Right cardiac atrium (tissue), 5 donors: Measurements from ENCODE around the gene CEP55. TPM values are rescaled to one million over a fixed set of nuclear protein-coding genes. Genes with fewer than 3 reads are reported as not detected.
A peak's percentile ranks its signal among the peaks of the same experiment; 100 is the strongest.
"Not testable (repeated sequence)": the region's sequence is repeated elsewhere in the genome, so short reads cannot be mapped to it uniquely, and the experiment has no call there.

Experiments used
- ATAC-seq, 2 donors: fragments of 200-7000 bp; cut with Tn5 transposase; one replicate each; pipeline versions ENCODE4 v1.8.0 to v1.9.1; 2020; ENCODE audit warnings: moderate library complexity in 2 of 2, mild to moderate bottlenecking in 1 of 2
- DNase-seq, 3 donors: peaks; one replicate each; pipeline ENCODE4 v3.0.0-alpha.2; 2020
- H3K27ac ChIP-seq: one replicate; pipeline ENCODE4 v1.5.1; 2013; ENCODE audit warnings: mild to moderate bottlenecking, low read length, control low read depth, moderate library complexity
- H3K27me3 ChIP-seq: one replicate; pipeline ENCODE4 v1.6.1; 2013; ENCODE audit not compliant: control insufficient read depth, insufficient read depth
- H3K4me1 ChIP-seq: one replicate; pipeline ENCODE4 v1.6.1; 2013; ENCODE audit warnings: low read length; ENCODE audit not compliant: control insufficient read depth, insufficient read depth
- H3K4me3 ChIP-seq: one replicate; pipeline ENCODE4 v1.5.1; 2013; ENCODE audit warnings: low read length, control low read depth
- H3K9me3 ChIP-seq: one replicate; pipeline ENCODE4 v1.6.1; 2013; ENCODE audit warnings: low read length; ENCODE audit not compliant: control insufficient read depth
- WGBS: extraction: QIAGEN DNeasy Blood & Tissue Kit; methylation state at CpG from one replicate; pipeline ENCODE4 v1.1.7; 2013; 5-methylcytosine and 5-hydroxymethylcytosine counted together
- intact Hi-C, 4 donors: fragments of 100-400 bp; cut with DNase I; formaldehyde crosslinking; loops; one replicate each; pipeline versions ENCODE4 v1.11.0 to v1.14.0; 2022 to 2023
- polyA plus RNA-seq: library from polyadenylated mRNA; stranded (reverse); fragments of 200-250 nt; gene quantifications from one replicate; pipeline ENCODE4 v1.2.3, GENCODE V29; 2013
- total RNA-seq, 4 donors: library from RNA; stranded (reverse); fragmentation: NEBNext Ultra II Directional; extraction: Animal tissue kit (Norgen Biotek cat#: 25700); gene quantifications; one replicate each; pipeline ENCODE4 v1.2.1, GENCODE V29; 2021
- donor health status: healthy with polysubstance abuse.
- donor health status: DM: no; HTN: yes; CAD: no.
- donor health status: DM: no; HTN: no; CAD: no.
- donor health status: DM: no; HTN: yes; CAD: no; lungs with severe emphysema.
- donor health status: DM: yes; HTN: yes; CAD: no.

Gene CEP55
- total and polyA plus RNA-seq, 5 donors: 0.11 to 1.6 (median 0.45) TPM

- Histone ChIP-seq H3K27ac (peak overlapping the region; percentile 1), H3K27me3 (no peaks in the 10 kb centered on the region), H3K9me3 (no peaks in the 10 kb centered on the region), H3K4me1 (peaks cover 2% of the 10 kb centered on the region), H3K4me3 (no peak overlapping the region)
- intact Hi-C loops: no loop called here
- ATAC-seq: no peak
- no peak for DNase-seq
- WGBS: 63% methylated on average over 4 of the region's 4 CpGs
Measured at GRCh38 chr10:93461109-93461806, 35.2 kb upstream of the CEP55 start.

DNA sequence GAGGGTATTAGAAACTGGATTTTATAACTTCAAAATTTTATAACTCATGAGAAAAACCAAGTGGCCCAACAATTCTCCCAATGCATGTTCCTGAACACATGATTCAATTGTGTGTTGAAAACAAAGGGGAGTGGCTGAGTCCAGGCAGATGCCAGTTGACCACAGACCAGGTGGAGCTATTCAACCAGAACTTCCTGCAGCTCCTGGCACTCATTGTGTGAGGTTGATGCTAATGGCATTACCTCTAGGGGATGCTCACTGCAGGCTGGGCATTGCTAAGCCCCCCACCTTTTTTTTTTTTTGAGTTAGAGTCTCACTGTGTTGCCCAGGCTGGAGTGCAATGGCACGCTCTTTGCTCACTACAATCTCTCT is 34.6 kb upstream of the CEP55 start:
- ATAC-seq: no peak
- H3K4me3 ChIP-seq: no peak overlapping the region
- H3K9me3 ChIP-seq: no peaks in the 10 kb centered on the region
- DNase-seq: no peak
- intact Hi-C loops: no loop called here
- no peaks in the 10 kb centered on the region for H3K27me3 ChIP-seq
- no peak overlapping the region for H3K27ac ChIP-seq
- WGBS: 100% methylated on average over 1 of the region's 1 CpG
- H3K4me1 ChIP-seq: peaks cover 7% of the 10 kb centered on the region

- intact Hi-C loops: no loop called here
- H3K9me3 ChIP-seq: no peaks in the 10 kb centered on the region
- WGBS: 45% methylated on average over 2 of the region's 2 CpGs
- H3K4me1 ChIP-seq: peaks cover 7% of the 10 kb centered on the region
- ATAC-seq (no peak), DNase-seq (no peak)
- no peak overlapping the region for H3K27ac ChIP-seq
- H3K4me3 ChIP-seq: no peak overlapping the region
- no peaks in the 10 kb centered on the region for H3K27me3 ChIP-seq
Measured at GRCh38 chr10:93462371-93462770, 34.0 kb upstream of the CEP55 start.

- WGBS: 52% methylated on average over 9 of the region's 9 CpGs
- ATAC-seq (peak; percentile 5 to 9), DNase-seq (peak in 1 of 3 donors; percentile 74)
- intact Hi-C loops: no loop called here
- no peaks in the 10 kb centered on the region for H3K9me3 ChIP-seq
- no peak overlapping the region for H3K27ac ChIP-seq
- peaks cover 7% of the 10 kb centered on the region for H3K4me1 ChIP-seq
- H3K4me3 ChIP-seq: no peak overlapping the region
- H3K27me3 ChIP-seq: no peaks in the 10 kb centered on the region
Measured at GRCh38 chr10:93462881-93463280, 33.5 kb upstream of the CEP55 start.

DNA sequence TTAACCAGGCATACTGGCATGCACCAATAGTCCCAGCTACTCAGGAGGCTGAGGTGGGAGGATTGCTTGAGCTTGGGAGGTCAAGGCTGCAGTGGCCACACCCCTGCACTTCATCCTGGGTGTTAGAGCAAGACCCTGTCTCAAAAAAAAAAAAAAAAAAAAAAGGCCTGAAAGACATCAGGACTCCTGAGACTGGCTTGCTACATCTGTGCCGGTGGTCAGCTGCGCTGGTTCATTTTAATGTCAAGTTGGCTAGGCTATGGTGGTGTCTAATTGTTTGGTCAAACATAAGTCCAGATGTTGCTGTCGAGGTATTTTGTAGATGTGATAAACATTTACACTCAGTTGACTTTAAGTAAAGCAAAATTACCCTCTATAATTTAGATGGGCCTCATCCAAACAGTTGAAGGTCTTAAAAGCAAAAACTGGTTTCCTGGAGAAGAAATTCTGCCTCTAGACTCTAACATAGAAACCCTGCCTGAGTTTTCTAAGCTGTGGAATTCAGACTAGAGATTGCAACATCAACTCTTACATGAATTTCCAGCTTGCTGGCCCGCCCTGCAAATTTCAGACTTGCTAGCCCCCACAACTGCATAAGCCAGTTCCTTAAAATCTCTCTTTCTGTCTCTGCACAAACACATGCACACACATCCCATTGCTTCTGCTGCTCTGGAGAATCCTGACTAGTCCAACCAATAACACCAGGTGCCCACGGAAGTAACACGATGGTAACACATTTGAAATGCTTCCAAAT is 32.5 kb upstream of the CEP55 start:
- no peak overlapping the region for H3K4me3 ChIP-seq
- 54% methylated on average over 6 of the region's 6 CpGs for WGBS
- H3K27me3 ChIP-seq: no peaks in the 10 kb centered on the region
- intact Hi-C loops: no loop called here
- H3K27ac ChIP-seq: peak overlapping the region; percentile 78
- ATAC-seq: peak; percentile 10 to 36
- no peaks in the 10 kb centered on the region for H3K9me3 ChIP-seq
- H3K4me1 ChIP-seq: peaks cover 7% of the 10 kb centered on the region
- peak; percentile 60 to 81 (median 74) for DNase-seq

GRCh38 chr10:93464776-93465388 is 31.5 kb upstream of the CEP55 start:
- no peak for ATAC-seq
- WGBS: 87% methylated on average over 5 of the region's 5 CpGs
- intact Hi-C loops: no loop called here
- Histone ChIP-seq H3K4me1 (peaks cover 7% of the 10 kb centered on the region), H3K4me3 (no peak overlapping the region), H3K27ac (peak overlapping the region; percentile 42), H3K9me3 (no peaks in the 10 kb centered on the region), H3K27me3 (no peaks in the 10 kb centered on the region)
- DNase-seq: no peak

GRCh38 chr10:93465806-93466675 is 30.4 kb upstream of the CEP55 start:
- Histone ChIP-seq H3K27me3 (no peaks in the 10 kb centered on the region), H3K4me1 (peaks cover 7% of the 10 kb centered on the region), H3K9me3 (no peaks in the 10 kb centered on the region), H3K27ac (peak overlapping the region; percentile 99), H3K4me3 (no peak overlapping the region)
- WGBS: 25% methylated on average over 8 of the region's 8 CpGs
- intact Hi-C loops: no loop called here
- peak; percentile 86 to 88 for ATAC-seq
- DNase-seq: peak; percentile 84 to 89 (median 86)

DNA sequence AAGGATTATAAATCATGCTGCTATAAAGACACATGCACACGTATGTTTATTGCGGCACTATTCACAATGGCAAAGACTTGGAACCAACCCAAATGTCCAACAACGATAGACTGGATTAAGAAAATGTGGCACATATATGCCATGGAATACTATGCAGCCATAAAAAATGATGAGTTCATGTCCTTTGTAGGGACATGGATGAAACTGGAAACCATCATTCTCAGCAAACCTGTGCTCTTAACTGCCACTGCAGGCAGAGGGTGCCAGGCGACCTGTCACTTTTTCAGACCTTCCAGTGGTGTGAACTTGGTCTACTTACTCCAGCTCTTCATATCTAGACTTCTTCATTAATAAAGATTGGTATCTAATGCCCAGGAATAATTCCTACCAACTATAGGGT is 28.8 kb upstream of the CEP55 start:
- H3K4me3 ChIP-seq, ATAC-seq, H3K4me1 ChIP-seq, intact Hi-C loops, H3K27ac ChIP-seq, DNase-seq, H3K9me3 ChIP-seq, H3K27me3 ChIP-seq: not testable (repeated sequence)
- WGBS: 88% methylated on average over 2 of the region's 4 CpGs

- ATAC-seq (no peak), DNase-seq (no peak)
- H3K4me3 ChIP-seq: no peak overlapping the region
- WGBS: 82% methylated on average over 10 of the region's 10 CpGs
- H3K9me3 ChIP-seq: no peaks in the 10 kb centered on the region
- H3K27me3 ChIP-seq: no peaks in the 10 kb centered on the region
- intact Hi-C loops: no loop called here
- H3K4me1 ChIP-seq: peaks cover 7% of the 10 kb centered on the region
- no peak overlapping the region for H3K27ac ChIP-seq
Measured at GRCh38 chr10:93468461-93469213, 27.8 kb upstream of the CEP55 start.

- no peak overlapping the region for H3K4me3 ChIP-seq
- no peaks in the 10 kb centered on the region for H3K27me3 ChIP-seq
- no peak overlapping the region for H3K27ac ChIP-seq
- H3K4me1 ChIP-seq: peaks cover 7% of the 10 kb centered on the region
- DNase-seq (no peak), ATAC-seq (no peak)
- intact Hi-C loops: no loop called here
- WGBS: 88% methylated on average over 3 of the region's 3 CpGs
- no peaks in the 10 kb centered on the region for H3K9me3 ChIP-seq
Measured at GRCh38 chr10:93469454-93469853, 27.0 kb upstream of the CEP55 start.
